H9 (cell line): ENCODE measurements around the gene CDH8. TPM values are rescaled to one million over a fixed set of nuclear protein-coding genes. Genes with fewer than 3 reads are reported as not detected.

Source experiments
- DNase-seq: peaks from one replicate; pipeline ENCODE4 v3.0.0-alpha.2; 2017
- H2AFZ ChIP-seq: one replicate; pipeline ENCODE4 v1.6.1; 2013; ENCODE audit warnings: mild to moderate bottlenecking, low read length, control low read depth, moderate library complexity
- H2AK5ac ChIP-seq: 2 replicates; pipeline ENCODE4 v1.6.1; 2013; ENCODE audit warnings: low read length, control low read depth, mixed read lengths; ENCODE audit not compliant: insufficient read length
- H2BK120ac ChIP-seq: one replicate; pipeline ENCODE4 v1.6.1; 2013; ENCODE audit warnings: low read depth, mild to moderate bottlenecking, low read length, control low read depth, inconsistent platforms; ENCODE audit not compliant: poor library complexity, severe bottlenecking
- H2BK12ac ChIP-seq: 2 replicates; pipeline ENCODE4 v1.6.1; 2013; ENCODE audit warnings: low read length, control low read depth, mixed read lengths, low read depth; ENCODE audit not compliant: insufficient read length
- H2BK15ac ChIP-seq: 2 replicates; pipeline ENCODE4 v1.6.1; 2013; ENCODE audit warnings: low read depth, low read length, control low read depth
- H2BK20ac ChIP-seq: one replicate; pipeline ENCODE4 v1.6.1; 2013; ENCODE audit warnings: low read depth, mild to moderate bottlenecking, low read length, control low read depth, inconsistent platforms; ENCODE audit not compliant: poor library complexity, severe bottlenecking
- H2BK5ac ChIP-seq: 2 replicates; pipeline ENCODE4 v1.6.1; 2013; ENCODE audit warnings: low read length, control low read depth, mixed read lengths; ENCODE audit not compliant: insufficient read length
- H3K14ac ChIP-seq: 2 replicates; pipeline ENCODE4 v1.6.1; 2013; ENCODE audit warnings: low read length, control low read depth; ENCODE audit not compliant: insufficient read depth
- H3K18ac ChIP-seq: 2 replicates; pipeline ENCODE4 v1.6.1; 2013; ENCODE audit warnings: low read depth, mild to moderate bottlenecking, mixed read lengths, low read length, control low read depth; ENCODE audit not compliant: insufficient read length
- H3K23ac ChIP-seq: 2 replicates; pipeline ENCODE4 v1.6.1; 2013; ENCODE audit warnings: low read length, control low read depth, mixed read lengths, low read depth; ENCODE audit not compliant: insufficient read length
- H3K23me2 ChIP-seq: 2 replicates; pipeline ENCODE4 v1.6.1; 2013; ENCODE audit warnings: low read depth, mild to moderate bottlenecking, mixed read lengths, low read length, control low read depth; ENCODE audit not compliant: insufficient read length, poor library complexity, severe bottlenecking
- H3K27ac ChIP-seq: 2 replicates; pipeline ENCODE4 v1.5.1; 2013; ENCODE audit warnings: low read length, control low read depth, mixed read lengths, low read depth; ENCODE audit not compliant: insufficient read length
- H3K27me3 ChIP-seq: 2 replicates; pipeline ENCODE4 v1.6.1; 2013; ENCODE audit warnings: low read length, control low read depth, inconsistent platforms; ENCODE audit not compliant: insufficient read depth
- H3K4ac ChIP-seq: 2 replicates; pipeline ENCODE4 v1.6.1; 2013; ENCODE audit warnings: low read depth, mild to moderate bottlenecking, control low read depth, inconsistent platforms, low read length, moderate library complexity
- H3K4me1 ChIP-seq: 2 replicates; pipeline ENCODE4 v1.6.1; 2013; ENCODE audit warnings: low read length, control low read depth, inconsistent platforms; ENCODE audit not compliant: insufficient read depth
- H3K4me2 ChIP-seq: 2 replicates; pipeline ENCODE4 v1.6.1; 2013; ENCODE audit warnings: low read length, control low read depth, mixed read lengths; ENCODE audit not compliant: insufficient read length, insufficient read depth
- H3K56ac ChIP-seq: 2 replicates; pipeline ENCODE4 v1.6.1; 2013; ENCODE audit warnings: low read depth, mild to moderate bottlenecking, mixed read lengths, low read length, control low read depth; ENCODE audit not compliant: insufficient read length
- H3K79me1 ChIP-seq: 2 replicates; pipeline ENCODE4 v1.6.1; 2013; ENCODE audit warnings: low read depth, mild to moderate bottlenecking, moderate library complexity, low read length, control low read depth, inconsistent platforms; ENCODE audit not compliant: insufficient read depth, poor library complexity, severe bottlenecking
- H3K79me2 ChIP-seq: 2 replicates; pipeline ENCODE4 v1.6.1; 2013; ENCODE audit warnings: low read length, control low read depth, inconsistent platforms; ENCODE audit not compliant: insufficient read depth
- H3K9ac ChIP-seq: 2 replicates; pipeline ENCODE4 v1.6.1; 2013; ENCODE audit warnings: low read length, control low read depth, mixed read lengths; ENCODE audit not compliant: insufficient read length; ENCODE audit errors: extremely low read depth
- H3K9me3 ChIP-seq: one replicate; pipeline ENCODE4 v1.6.1; 2013; ENCODE audit warnings: low read depth, low read length, inconsistent platforms; ENCODE audit not compliant: control insufficient read depth
- H3T11ph ChIP-seq: one replicate; pipeline ENCODE4 v1.6.1; 2013; ENCODE audit warnings: mild to moderate bottlenecking, low read length, control low read depth, inconsistent platforms
- H4K20me1 ChIP-seq: one replicate; pipeline ENCODE4 v1.6.1; 2013; ENCODE audit not compliant: control insufficient read depth, insufficient read length, insufficient read depth
- H4K5ac ChIP-seq: 2 replicates; pipeline ENCODE4 v1.6.1; 2013; ENCODE audit warnings: low read depth, mild to moderate bottlenecking, mixed read lengths, low read length, control low read depth; ENCODE audit not compliant: insufficient read length
- H4K8ac ChIP-seq: replicated peaks from 2 replicates; pipeline ENCODE4 v1.6.1; 2013; ENCODE audit warnings: low read length, control low read depth, mixed read lengths, low read depth; ENCODE audit not compliant: insufficient read length
- H4K91ac ChIP-seq: 2 replicates; pipeline ENCODE4 v1.6.1; 2013; ENCODE audit warnings: low read depth, mild to moderate bottlenecking, moderate library complexity, mixed read lengths, low read length, control low read depth; ENCODE audit not compliant: insufficient read length
- H3K27ac Mint-ChIP-seq, 3 experiments: 2 replicates in 2 of 3; 3 replicates in 1 of 3; pipeline ENCODE4 v1.8.0; 2020 to 2021; ENCODE audit warnings: mixed read lengths in 3 of 3, mild to moderate bottlenecking in 1 of 3, moderate library complexity in 1 of 3
- H3K27me3 Mint-ChIP-seq: 2 replicates; pipeline ENCODE4 v1.8.0; 2021; ENCODE audit warnings: low read depth, mild to moderate bottlenecking, moderate library complexity, mixed read lengths
- H3K36me3 Mint-ChIP-seq, 3 experiments: 2 replicates in 2 of 3; 3 replicates in 1 of 3; pipeline ENCODE4 v1.8.0; 2020 to 2021; ENCODE audit warnings: low read depth in 3 of 3, mixed read lengths in 3 of 3; ENCODE audit not compliant: insufficient read depth in 1 of 3
- H3K4me1 Mint-ChIP-seq, 2 experiments: 2 replicates each; pipeline ENCODE4 v1.8.0; 2020; ENCODE audit warnings: mixed read lengths in 2 of 2
- H3K4me3 Mint-ChIP-seq, 2 experiments: 2 replicates in 1 of 2; 3 replicates in 1 of 2; pipeline ENCODE4 v1.8.0; 2020 to 2021; ENCODE audit warnings: mild to moderate bottlenecking in 2 of 2, mixed read lengths in 2 of 2, moderate library complexity in 1 of 2
- H3K9me3 Mint-ChIP-seq, 2 experiments: 2 replicates in 1 of 2; 3 replicates in 1 of 2; pipeline ENCODE4 v1.8.0; 2020; ENCODE audit warnings: mild to moderate bottlenecking in 2 of 2, mixed read lengths in 2 of 2, moderate library complexity in 1 of 2
- WGBS: extraction: QIAGEN DNeasy Blood & Tissue Kit; methylation state at CpG from one replicate; pipeline ENCODE4 v1.1.7; 2013; ENCODE audit warnings: missing lambda C conversion rate, low lambda C conversion rate, mixed read lengths; ENCODE audit not compliant: insufficient read length; ENCODE audit errors: extremely low coverage; 5-methylcytosine and 5-hydroxymethylcytosine counted together
- total RNA-seq: library from RNA; stranded (reverse); gene quantifications from 2 replicates; pipeline ENCODE4 v1.2.1, GENCODE V29; 2021
- TF ChIP-seq, protein P1 (sequence below): fragments of 200-600 bp; sonication (generic); conservative IDR thresholded peaks from 3 replicates; pipeline ENCODE4 v1.8.0; 2021; ENCODE audit warnings: antibody characterized with exemption, mild to moderate bottlenecking

Gene CDH8
- total RNA-seq, 1 experiment from 2014 or later: 12.0 TPM

- Histone ChIP-seq H3T11ph (no peak overlapping the region), H2BK15ac (no peak overlapping the region), H3K27me3 (no peaks in the 10 kb centered on the region), H3K4me1 (peaks cover 6% of the 10 kb centered on the region; the same call in 1 of the 2 replicates), H3K79me2 (no peaks in the 10 kb centered on the region), H2BK12ac (no peak overlapping the region), H3K9me3 (no peaks in the 10 kb centered on the region), H4K91ac (no peak overlapping the region), H3K27ac (no peak overlapping the region), H2BK20ac (no peak overlapping the region), H3K18ac (no peak overlapping the region), H3K23ac (no peak overlapping the region), H4K20me1 (no peaks in the 10 kb centered on the region), H2AK5ac (no peak overlapping the region), H3K4ac (no peak overlapping the region), H2AFZ (no peak overlapping the region), H3K23me2 (no peaks in the 10 kb centered on the region), H4K8ac (no peak overlapping the region), H3K79me1 (no peaks in the 10 kb centered on the region), H3K9ac (no peak overlapping the region), H2BK120ac (no peak overlapping the region), H3K56ac (no peak overlapping the region), H3K14ac (no peak overlapping the region), H2BK5ac (no peak overlapping the region), H3K4me2 (no peak overlapping the region), H4K5ac (no peak overlapping the region)
- peak overlapping the region in 2 of 3 experiments; percentile 10 to 50; a peak in 3 of 7 replicates for H3K27ac Mint-ChIP-seq
- WGBS: no CpG with 5 or more reads among the region's 3 CpGs
- no peaks in the 10 kb centered on the region for H3K9me3 Mint-ChIP-seq
- no peak for DNase-seq
- H3K4me3 Mint-ChIP-seq: no peak overlapping the region
- peaks cover 24 to 25% of the 10 kb centered on the region in 2 experiments for H3K4me1 Mint-ChIP-seq
- no peaks in the 10 kb centered on the region for H3K27me3 Mint-ChIP-seq
- no peaks in the 10 kb centered on the region for H3K36me3 Mint-ChIP-seq
- TF ChIP-seq, protein P1, sequence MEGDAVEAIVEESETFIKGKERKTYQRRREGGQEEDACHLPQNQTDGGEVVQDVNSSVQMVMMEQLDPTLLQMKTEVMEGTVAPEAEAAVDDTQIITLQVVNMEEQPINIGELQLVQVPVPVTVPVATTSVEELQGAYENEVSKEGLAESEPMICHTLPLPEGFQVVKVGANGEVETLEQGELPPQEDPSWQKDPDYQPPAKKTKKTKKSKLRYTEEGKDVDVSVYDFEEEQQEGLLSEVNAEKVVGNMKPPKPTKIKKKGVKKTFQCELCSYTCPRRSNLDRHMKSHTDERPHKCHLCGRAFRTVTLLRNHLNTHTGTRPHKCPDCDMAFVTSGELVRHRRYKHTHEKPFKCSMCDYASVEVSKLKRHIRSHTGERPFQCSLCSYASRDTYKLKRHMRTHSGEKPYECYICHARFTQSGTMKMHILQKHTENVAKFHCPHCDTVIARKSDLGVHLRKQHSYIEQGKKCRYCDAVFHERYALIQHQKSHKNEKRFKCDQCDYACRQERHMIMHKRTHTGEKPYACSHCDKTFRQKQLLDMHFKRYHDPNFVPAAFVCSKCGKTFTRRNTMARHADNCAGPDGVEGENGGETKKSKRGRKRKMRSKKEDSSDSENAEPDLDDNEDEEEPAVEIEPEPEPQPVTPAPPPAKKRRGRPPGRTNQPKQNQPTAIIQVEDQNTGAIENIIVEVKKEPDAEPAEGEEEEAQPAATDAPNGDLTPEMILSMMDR: no peak
These were observed 199.3 kb downstream of the CDH8 start for GRCh38 chr16:61836804-61837393.
